ENCODE results near the gene HGD.

Gene HGD, protein sequence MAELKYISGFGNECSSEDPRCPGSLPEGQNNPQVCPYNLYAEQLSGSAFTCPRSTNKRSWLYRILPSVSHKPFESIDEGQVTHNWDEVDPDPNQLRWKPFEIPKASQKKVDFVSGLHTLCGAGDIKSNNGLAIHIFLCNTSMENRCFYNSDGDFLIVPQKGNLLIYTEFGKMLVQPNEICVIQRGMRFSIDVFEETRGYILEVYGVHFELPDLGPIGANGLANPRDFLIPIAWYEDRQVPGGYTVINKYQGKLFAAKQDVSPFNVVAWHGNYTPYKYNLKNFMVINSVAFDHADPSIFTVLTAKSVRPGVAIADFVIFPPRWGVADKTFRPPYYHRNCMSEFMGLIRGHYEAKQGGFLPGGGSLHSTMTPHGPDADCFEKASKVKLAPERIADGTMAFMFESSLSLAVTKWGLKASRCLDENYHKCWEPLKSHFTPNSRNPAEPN

DNA sequence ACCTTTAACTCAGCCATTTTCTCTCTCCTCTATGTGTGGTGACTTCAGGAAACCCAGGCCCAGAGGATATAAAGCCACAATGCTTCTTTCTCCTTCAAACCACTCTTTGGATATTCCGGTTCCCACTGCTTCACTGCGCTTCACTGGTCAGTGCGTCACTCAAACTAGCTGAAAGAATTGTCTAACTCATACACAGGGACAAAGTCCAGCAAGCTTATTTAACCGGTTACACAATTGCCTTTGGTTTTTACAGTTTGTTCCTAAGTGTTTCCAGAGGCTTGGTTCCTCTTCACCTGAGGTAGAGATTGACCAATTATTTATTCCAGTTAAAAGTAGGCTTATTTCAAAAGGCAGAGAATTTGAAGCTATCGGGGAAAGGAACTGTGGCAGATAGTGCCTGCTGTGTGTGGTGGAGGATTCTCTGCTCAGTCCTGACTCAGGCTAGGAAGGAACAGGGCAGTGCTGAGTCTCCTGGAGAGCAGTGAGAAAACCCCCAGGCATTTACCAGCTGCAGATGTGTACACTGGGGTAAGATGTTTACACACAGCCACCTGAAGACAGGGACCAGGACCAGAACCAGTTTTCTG, at the start of gene HGD:
Gene HGD, minus strand, starts transcription at position 145 of the 587 bp plus-strand sequence. Its CDS starts 128 bp downstream, at position 17.
- no peak for DNase-seq

DNA sequence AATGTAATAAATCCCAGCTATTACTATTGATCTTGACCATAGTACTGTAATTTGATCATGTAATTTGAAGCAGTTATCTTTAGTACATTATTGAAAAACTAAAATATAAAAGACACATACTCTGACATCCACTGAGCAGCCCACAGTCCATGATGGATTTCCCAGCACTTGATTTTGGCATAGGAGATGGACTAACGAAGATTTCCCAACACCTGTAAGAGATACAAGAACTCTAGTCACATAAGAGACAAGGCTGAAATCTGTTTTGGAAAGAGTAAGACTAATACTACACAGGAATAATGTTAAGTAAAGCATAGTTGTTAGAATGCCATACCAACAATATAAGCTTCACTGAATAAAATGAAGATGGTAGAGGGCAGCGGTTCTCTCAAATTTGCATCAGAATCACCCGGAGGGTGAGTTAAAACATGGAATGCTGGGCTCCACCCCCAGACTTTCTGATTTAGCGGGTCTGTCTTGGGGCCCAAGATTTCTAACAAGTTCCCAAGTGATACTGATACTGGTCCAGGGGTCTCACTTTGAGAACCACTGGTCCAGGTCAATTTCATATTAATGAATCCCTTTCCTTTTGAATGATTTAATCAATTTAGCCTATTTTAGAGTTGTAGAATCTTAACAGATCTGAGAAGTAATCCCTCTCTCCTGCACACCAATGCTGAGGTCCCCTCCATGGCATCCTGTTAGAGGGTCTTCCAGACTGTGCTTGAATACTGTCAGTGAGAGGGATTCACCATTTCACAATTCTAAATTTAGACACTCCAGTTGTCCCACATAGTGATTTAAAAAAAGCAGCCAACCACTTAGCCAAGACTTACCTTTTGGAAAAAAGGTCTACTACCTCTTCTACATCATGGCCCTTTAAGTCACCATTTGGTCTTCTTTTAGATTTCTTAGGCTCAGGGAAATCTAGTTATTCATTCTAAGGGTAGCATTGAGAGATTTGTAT, 48.8 kb upstream of the HGD start:
- no peak for DNase-seq

DNA sequence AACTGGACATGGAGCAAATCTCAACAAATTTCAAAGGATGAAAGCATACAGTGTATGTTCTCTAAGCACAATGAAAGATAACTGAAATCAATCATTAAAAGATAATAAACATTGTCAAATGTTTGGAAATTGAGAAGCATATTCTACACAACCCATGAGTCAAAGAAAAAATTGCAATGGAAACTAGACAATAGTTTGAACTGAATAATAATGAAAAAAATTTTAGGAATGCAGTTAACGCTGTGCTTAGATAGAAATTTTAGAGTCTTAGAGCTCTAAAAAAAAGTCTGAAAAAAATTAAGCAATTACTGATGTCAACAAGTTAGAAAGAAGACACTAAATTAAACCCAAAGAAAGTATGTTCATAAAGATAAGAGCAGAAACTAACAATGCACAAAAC, 44.8 kb upstream of the HGD start:
- no peak for DNase-seq

DNA sequence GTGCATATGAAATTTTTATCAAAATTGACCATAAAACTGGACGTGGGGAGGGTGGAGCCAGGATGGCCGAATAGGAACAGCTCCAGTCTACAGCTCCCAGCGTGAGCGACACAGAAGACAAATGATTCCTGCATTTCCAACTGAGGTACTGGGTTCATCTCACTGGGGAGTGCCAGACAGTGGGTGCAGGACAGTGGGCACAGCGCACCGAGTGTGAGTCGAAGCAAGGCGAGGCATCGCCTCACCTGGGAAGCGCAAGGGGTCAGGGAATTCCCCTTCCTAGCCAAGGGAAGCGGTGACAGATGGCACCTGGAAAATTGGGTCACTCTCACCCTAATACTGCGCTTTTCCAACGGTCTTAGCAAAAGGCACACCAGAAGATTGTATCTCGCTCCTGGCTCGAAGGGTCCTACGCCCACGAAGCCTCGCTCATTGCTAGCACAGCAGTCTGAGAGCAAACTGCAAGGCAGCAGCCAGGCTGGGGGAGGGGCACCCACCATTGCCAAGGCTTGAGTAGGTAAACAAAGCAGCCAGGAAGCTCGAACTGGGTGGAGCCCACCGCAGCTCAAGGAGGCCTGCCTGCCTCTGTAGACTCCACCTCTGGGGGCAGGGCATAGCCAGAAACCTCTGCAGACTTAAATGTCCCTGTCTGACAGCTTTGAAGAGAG, 37.3 kb upstream of the HGD start:
- peak; percentile 11 for DNase-seq

DNA sequence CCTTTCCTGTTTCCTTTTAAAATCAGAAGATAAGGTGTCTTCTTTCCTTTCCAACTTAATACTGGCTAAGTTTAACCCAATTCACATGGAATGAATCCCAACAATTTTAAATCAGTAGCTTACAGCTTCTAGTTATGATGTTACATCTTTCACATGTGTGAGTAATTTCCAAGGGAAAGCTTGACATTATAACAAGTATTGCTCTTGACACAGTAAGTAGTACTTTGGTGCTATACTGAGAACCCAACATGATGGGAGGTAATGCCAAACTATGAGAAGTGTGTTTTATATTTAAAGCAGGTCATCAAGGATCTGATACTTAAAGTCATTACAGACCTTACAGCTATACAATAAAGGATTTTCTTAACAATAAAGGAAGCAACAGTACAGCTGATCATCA, 31.2 kb upstream of the HGD start:
- no peak for DNase-seq

DNA sequence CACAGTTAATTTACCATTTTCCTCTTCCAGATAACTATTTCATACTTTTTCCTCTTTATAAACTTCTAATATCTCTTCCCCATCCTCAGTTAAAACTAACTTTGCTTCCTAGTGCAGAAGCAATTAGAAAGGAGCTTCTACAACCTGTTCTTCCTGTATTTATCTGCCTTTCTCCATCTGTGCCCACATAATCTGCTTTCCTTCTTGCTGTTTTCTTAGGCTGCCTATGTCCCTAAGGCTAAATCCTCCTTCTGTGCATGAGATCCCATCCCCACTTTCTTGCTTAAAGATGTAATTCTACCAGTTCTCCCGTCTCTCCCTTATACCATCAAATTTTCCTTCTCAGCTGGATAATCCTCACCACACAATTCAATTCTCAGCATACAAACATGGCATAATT, 28.3 kb upstream of the HGD start:
- DNase-seq = no peak

DNA sequence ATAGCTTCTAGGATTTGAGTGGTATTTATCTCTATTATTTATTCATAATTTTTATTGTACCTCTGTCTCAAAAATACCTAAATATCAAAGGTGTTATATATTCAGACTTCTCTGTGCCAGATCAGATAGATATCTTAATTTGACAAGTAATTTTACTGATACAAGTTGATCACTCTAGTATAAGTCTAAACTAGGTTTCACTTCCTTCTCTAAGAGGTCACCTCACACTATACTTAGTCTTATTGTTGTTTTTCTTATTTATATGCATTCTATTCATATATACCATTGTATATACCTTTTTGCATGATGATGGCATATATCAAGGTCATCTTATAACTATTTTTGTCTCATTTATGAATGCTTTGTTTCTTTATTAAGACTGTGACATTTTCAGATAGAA, 26.4 kb upstream of the HGD start:
- no peak for DNase-seq

DNA sequence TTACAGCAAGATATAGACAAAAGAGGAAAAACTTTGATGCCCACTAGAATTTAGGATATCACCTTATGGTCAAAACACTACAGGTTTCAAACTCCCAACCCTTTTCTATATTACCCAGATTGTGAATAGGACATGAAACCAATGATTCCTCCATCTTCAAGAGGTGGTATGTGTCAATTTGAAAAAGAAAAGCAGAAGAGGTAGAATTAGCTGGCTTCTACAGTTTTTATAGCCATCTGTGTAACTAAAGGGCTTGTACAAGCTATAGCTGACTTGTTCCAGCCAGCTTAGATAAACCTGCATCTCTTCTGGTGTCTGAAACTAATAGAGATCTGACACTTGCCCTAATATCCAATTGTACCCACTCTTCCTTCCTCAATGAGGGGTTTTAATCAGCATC, 24.9 kb upstream of the HGD start:
- no peak for DNase-seq

DNA sequence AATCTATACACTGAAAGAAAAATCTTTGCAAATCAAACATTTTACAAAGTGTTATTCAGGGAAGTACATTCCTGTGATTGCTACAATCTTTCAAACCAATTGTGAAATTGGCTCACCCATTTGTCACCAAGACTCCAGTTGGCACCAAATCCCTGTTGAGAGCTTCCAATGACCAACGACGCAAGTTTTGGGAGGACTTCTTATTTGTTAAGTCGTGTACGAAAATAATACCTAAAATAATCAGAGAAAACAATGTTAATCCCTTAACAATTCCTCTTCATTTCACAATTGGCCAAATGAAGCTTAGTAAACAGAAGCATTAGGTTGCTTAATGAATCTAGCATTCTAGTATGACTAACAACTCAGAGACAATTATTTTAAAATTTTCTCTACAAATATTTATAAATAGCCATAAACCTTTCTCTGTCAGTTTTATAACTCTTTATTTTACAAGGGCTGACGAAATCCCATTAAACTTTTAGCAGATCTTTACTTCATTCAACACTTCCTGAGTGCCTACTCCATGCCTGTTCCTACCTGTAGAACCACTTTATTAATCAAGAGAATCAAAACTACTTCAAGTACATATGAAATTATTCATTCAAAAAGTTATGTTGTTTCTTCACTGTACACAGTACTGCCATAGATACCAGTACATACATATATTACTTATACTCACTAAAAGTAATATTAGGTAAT, 24.0 kb upstream of the HGD start:
- DNase-seq = no peak

DNA sequence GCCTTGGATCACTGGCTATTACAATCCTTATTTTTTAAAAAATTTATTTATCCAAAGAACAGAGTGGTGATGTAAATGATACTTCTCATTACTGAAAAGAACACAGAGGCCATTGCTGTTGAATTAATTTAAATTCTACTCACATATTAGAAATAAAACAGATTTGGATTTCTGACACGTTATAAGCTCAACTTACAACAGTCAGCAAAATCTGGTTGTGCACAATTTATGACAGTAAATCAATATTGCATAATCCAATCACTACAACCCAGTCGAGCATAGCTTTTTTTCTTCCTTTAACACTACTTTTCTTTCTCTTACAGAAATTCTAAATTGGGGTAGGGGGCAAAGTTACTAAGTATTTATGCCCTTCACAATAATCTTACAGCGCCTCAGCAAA, 17.3 kb upstream of the HGD start:
- DNase-seq = no peak

DNA sequence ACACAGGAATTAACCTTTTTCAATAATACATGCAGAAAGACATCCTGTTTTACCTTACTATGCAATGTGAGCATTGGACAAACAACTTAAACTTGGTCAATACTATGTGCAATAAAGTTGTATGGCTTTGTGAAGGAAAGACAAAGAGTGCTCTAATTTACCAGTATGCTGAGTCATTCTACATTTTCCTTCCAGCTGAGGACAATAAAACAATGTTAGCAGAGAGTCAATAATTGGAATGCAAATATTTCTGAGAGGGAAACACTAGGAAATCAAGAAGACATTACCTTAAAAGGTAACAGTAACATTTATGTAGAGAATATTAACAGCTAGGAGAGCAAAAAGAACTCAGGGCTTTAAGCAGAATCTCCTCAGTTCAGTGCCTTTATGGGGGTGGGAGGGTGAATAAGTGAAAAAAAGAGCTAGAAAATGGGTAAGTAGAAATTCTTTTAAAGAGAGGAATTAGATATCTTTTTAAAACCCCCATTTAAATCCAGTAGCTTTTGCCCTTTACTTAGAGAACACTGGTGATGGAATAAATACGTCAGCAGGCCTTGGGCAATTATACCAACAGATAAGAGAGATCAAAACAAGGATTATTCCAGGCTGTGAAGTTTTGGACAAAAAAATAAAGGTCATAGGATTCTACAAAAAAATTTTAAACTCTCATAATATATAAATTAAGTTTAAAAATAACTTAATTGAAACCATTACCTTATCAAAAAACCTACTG, 11.6 kb upstream of the HGD start:
- peak; percentile 25 for DNase-seq

DNA sequence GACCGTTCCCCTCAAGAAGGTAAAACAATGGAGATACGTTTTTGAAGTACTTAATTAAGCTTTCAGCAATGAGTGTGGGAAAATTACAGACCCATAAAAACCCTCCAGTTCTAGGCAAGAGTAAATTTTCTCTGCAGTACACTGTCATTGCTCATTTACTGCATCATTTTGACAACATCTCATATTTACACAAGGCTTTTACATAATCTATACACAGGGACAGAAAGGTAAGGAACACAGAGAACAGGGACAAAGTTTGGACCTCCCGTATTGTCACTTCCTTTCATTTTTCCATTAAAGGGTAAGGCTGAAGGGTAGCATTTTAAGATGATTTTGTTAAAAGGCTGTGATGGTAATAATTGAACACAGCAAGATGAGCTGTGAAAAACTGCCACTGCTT, 7.4 kb upstream of the HGD start:
- DNase-seq = peak; percentile 74

DNA sequence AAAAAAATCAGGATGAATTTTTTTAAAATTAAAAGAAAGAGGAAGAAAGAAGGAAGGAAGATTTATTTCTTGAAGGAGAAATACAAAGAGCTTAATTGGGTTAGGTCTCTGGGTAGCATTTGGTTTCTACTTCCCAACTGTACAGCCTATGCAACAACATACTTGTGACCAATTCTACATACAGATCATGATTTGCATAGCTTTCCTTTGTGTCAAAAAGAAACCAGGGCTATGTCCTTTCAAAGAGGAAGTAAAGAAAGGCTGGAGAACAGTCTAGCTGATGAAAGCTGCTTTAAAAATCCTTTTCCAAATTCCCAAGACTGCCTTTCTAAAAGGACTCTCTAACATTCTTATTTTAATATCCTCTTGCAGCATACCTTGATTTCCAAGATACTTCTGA, 6.1 kb upstream of the HGD start:
- DNase-seq = no peak

DNA sequence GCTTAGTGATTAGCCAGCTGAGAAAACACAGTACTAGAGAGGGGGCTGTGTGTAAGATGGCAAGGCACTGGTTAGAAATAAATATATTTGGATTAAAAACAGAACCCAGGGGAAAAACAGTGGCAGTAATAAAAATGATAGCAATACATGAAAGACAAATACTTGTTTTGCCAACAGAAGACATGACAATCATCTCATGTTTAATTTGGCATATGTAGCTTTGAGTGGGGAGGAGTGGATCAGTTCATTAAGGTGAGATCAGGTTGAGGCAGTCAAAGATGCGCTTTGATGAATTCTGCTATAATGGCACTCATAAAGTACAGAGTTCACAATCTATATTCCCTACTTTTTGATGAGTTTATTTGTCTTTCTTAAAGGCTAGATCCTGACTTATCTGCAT, 3.4 kb upstream of the HGD start:
- DNase-seq = no peak

DNA sequence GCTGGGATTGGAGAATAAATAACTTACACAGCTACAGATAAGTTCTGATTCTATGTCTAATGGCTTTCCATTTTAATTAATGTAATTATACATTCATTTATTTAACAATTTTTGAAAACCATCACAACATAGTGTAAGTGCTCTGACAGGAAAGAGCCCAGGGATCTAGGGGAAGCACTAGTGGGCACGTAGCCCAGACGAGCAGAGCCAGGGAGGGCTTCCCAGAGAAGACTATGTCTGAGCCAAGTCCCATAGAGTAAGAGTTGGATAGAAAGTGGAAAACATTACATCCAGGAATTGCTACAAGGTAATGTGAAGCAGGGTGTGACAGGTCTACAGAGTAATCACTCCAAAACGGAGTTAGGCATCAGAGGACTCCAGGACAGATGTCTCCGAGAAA, 2.9 kb upstream of the HGD start:
- no peak for DNase-seq

DNA sequence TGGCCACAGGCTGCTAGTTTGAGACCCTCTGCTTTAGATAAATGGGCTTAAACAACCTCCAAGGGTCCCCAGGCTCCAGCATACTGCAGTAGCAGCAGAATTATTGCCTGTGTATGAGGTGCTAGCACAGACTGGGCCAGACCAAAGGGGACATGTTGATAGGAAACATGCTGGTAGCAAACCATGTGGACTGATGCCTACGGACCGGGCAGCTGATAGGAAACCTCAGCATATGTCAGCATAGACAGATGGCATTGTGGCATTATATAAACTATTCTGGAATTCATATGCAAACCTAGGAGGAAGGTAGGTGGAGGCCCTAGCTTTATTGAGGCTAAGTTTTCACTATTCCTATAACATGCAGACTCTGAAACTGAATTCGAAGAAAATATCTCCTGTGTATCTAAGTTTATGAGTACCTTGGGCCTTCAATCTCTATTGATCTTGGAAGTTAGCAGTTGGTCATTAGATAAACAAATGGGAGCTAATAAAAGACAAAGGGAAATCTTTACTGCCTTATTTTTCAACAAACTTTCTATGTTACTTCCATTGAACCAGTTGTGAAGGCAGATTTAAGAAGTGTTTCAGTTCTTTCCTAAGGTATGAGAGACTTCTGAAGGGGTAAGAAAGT, 1.7 kb upstream of the HGD start:
- DNase-seq = no peak

DNA sequence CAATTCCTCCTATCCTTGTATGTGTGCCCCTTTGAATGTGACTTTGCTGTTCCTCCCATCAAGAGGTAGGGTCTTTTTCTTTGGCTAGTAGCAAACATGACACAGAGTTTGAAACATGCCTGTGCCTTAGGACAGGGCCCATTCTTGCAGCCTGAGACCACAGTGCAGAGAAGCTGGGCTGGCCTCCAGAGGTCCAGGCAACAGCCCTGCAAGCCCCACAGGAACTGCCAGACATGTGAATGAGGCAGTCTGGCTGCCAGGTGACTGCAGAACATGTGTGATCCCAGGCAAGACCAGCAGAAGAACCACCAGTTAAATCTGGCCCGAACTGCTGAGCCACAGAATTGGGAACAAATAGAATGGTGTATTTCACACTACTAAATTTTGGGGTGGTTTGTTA, 1.2 kb upstream of the HGD start:
- no peak for DNase-seq

DNA sequence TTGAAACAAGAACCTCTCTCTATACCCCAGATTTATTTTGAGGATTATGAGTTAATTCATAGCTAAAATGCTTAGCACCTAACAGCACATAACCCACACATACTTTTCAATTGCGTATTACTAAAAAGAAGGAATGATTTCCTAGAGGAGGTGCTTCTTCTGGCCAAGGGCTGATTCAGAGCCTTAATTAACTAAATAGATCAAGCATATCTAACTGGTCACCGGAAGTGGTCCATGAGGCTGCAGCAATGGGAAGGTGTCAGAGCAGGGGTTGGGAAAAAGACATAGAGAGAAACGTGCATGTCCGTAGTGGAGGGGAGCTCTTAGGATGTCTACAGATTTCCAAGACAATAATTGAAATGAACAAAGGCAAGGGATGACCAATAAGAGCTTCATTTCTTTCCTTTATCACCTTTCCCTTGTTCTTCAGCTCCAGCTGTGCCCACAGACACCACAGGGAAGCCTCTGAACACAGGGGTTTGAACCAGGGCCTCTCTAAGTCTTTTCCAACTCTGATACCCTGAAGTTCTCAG, 467 bp downstream of the HGD start:
- DNase-seq = no peak

DNA sequence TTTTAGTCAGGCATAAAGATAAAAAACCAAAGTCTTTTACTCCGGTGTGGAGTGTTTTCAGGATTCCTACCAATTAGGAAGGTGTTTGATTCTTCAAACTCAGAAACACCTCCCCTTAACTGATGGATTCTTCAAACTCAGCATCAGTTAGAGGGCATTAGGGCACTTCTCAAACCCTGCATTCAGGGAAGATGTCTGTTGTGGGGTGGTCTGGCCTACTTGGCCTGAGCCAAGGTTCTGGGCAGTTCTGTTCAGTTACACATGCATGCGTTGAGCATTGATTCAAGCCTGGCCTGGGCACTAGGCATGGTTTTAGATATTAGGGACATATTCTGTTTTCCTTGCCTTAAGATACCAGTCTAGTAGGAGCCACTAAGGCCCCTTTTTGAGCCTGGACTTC, 1.0 kb downstream of the HGD start:
- DNase-seq = no peak

DNA sequence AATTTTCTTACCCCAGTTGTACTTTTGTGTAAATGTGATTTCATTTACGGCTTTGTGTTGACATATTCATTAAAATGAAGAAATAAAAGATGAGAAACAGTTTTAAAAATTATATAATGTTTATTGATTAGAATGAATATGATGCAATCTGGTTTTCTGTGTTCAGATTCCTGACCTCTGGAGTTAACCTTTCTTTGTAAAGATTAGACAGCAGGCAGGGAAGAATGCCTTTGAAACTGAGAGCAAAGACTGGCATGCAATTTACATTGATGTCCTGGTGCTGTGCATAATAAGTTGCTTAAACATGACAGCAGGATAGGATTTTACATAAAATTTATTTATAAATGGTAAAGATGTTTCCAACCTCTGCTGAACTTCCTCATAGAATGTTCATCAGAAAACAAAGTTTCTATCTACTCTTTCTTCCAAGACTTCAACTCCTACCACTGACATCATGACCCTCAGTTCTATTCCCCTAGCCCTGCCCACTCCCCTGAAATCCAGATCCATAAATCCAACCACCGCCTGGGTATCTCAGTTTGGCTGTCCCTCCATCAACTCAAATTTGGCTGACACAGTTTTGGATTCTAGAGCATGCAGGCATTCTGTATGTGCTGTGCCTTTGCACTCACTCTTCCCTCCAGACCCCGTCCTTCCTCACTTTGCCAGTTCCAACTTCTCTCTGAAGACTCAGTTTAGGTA, 1.7 kb downstream of the HGD start:
- DNase-seq = no peak

All from NCI-H1105 (cell line).